GM19328 (cell line): Measurements from ENCODE around the gene MYH10.

Source experiments
- ATAC-seq: cut with Tn5 transposase; IDR thresholded peaks from one replicate; pipeline ENCODE4 v1.9.1; 2021; ENCODE audit warnings: mild to moderate bottlenecking, moderate library complexity; ENCODE audit not compliant: unreplicated experiment

The MYH10 gene

GRCh38 chr17:8453326-8453725 lies 177.2 kb downstream of the MYH10 start:
- ATAC-seq, result no peak

DNA sequence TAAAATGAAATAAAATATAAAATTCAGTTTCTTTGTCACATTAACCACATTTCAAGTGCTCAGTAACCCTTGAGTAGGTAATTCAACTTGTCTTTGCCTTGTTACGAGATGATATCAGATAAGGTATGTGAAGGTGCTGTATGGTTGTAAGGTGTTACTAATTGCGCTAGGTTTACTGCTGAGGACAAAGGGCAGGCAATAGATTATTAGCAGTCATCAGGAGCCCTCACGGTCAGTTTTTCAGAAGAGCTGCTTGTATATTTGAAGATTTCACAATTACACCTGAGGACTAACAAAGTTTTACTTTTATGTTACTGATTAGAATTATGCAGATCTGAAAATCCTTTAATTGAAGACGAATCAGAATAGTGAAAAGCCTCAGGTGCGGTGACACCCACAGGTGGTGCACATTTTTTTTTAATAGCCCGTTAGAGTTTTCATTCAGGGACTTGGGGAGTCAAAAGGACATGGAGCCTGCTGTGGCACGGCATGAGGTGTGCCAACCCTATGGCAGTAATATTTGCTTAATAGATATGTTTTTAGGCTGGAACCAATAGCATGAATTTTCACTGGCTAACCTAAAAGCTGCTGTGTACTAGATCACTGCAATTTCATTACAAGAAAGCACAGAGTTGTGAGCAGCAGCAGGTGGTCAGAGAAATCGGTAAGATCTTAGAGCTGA lies 178.5 kb downstream of the MYH10 start:
- ATAC-seq, result no peak

GRCh38 chr17:8448310-8448709 lies 182.2 kb downstream of the MYH10 start:
- no peak for ATAC-seq

GRCh38 chr17:8447799-8448198 lies 182.7 kb downstream of the MYH10 start:
- ATAC-seq, result no peak

GRCh38 chr17:8445536-8445935 lies 185.0 kb downstream of the MYH10 start:
- ATAC-seq, result no peak

GRCh38 chr17:8444494-8444893 lies 186.0 kb downstream of the MYH10 start:
- no peak for ATAC-seq

- ATAC-seq, result no peak
These were observed 186.8 kb downstream of the MYH10 start for GRCh38 chr17:8443756-8444155.

DNA sequence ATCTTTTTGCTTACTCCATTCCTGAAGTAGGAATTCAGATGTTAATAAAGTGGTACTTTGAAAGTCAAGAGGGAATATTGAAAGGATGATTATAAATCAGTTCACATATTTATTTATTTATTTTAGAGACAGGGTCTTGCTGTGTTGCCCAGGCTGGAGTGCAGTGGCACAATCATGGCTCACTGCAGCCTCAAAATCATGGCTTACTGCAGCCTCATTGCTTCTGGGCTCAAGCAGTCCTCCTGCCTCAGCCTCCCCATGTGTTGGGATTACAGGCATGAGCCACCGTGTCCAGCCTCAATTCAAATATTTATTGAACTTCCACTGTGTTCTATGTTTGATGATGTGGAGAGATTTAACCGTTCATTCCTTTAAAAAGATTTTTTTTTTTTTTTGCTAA lies 188.2 kb downstream of the MYH10 start:
- no peak for ATAC-seq

DNA sequence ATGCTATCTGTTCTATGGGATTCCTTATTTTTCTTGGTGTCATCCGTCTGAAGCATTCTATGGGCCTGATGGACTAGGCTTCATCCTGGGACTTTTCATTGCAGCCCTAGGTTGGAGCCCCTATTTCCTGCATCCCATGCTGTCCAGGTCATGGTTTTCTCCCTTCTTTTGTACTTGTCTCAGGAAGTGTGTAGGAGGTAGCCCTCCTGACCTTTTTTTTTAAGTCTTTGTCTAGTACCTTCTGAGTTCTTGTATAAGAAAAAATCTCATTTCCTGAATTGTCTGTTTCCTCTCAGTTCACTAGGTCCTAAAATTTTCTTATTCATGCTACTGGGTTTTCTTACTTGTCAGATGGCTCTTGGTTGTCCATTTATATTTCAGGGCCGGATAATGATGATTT lies 188.8 kb downstream of the MYH10 start:
- ATAC-seq, result no peak

DNA sequence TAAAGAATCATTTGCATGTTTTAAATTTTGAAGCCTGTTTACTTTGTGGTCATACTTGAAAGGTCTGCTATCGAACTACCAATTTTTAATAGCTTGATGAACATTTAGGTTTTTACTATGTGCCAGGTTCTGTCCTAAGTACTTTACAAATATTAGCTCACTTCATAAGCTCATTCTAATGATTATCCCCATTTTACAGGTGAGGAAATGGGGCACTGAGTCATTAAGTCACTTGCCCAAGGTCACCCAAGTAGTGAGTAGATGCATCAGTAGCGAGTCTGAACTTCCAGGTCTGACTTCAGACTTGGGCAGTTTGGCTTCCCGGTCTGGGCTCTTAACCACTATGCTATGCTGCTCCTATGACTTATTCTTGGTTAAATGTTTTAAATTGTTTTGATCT lies 190.8 kb downstream of the MYH10 start:
- no peak for ATAC-seq

DNA sequence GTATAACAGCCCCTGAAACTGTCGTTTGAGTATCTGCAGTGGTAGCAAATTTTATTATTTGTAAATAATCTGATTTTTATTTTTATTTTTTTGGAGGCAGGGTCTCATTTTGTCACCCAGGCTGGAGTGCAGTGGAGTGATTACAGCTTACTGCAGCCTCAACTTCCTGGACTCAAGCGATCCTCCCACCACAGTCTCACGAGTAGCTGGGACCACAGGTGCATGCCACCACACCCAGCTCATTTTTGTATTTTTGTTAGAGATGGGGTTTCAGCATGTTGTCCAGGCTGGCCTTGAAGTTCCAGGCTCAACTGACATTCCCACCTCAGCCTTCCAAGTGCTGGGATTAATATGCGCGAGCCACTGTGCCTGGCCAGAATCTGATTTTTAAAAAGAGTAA lies 192.1 kb downstream of the MYH10 start:
- no peak for ATAC-seq

GRCh38 chr17:8436844-8437171 lies 193.7 kb downstream of the MYH10 start:
- ATAC-seq, result no peak

DNA sequence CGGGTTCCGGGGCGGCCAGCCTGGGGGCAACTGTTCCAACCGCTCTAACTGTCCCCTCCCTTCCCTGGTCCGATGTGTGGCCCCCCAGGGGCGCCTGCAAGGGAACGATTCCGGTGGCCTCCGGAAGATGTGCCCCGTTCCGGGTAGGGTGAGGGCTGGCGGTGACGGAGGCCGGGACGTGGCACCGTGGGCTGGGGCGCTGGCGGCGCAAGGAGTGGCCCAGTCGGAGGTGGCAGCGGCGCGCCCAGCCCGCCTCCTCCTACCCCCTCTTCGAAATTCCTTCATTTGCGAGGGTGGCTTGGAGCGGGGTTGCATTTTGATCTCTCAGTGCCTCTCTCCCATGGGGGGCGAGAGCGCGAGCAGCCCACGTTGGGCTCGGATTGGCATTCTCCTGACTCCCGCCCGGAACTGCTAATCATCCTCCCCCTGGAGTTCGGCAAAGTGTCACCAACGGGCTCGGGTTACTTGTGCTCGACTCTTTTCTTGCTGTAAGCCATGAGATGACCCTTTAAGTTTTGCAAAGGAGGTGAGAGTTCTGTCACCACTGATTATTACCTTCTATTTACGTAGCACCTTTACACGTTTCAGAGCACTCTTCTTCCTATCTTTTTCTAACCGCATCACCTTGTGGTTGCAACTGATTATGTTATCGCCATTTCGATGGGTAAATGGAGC lies 194.2 kb downstream of the MYH10 start:
- ATAC-seq, result peak; percentile 43

DNA sequence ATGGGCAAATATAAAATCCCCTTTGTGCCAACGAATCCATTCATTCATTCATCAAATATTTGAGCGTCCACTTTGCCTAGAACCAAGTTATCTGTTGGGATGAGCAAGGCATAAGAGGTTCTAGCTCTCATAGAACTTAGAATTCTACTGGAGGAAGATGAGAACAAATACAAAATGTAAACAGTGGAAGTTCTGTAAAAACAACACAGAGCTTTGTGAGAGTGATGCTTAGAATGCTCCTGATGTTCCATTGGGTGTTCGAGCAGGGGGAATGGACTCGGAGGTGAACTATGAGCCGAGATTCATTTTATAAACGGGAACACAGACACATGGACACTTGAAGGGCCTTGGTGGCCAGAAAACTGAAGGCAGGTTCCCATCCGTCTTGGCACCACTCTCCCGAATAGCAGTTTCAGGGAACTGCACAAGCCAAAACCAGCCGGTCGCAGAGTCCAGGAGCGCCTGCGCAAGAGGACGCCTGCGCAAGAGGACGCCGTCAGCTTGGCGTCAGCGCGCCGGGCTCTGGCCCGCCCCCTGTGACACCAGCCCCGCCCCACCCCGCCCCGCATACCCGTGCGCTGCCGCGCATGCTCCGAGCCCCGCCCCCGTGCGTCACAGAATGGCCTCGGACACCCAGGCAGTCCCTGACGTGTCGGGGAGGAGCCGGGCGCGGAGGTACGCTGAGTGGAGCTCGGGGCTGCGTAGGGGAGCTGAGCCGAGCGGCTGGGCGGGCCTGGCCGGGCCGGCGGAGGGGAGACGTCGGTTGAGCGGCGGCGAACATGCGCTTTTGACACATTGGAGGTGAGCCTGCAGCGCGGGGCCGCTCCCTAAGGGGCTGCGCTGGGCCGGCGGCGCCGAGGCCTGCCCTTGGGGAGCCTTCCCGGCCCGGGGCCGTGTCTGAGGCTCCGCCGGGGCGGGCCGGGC lies 195.0 kb downstream of the MYH10 start, which contains the start of gene NDEL1:
Gene NDEL1, plus strand, starts transcription at position 640 of the 924 bp plus-strand sequence. CDS start 8,388 bp downstream, outside the sequence.
- peak; percentile 89 for ATAC-seq

- ATAC-seq, result no peak
These were observed 199.6 kb downstream of the MYH10 start for GRCh38 chr17:8430966-8431365.

DNA sequence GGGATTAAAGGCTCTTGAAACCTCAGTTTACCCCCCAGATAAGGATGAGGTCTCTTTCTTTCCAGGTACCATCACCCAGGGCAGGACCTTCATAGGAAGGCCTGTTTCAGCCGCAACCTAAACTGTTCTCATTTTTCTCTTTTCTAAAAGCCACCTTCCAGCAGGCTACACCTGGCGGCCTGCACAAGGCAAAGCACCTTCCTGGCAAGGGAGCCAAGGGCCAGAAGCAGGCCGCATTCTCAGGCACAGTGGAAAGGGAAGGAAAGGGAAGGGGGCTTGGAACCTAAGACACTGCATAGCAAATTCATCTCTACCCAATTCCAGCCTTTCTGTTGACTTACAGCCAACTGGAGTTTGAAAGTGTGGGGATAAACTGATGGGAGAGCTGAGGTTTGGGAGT lies 203.7 kb downstream of the MYH10 start:
- ATAC-seq, result no peak

GRCh38 chr17:8426094-8426720 lies 204.3 kb downstream of the MYH10 start:
- no peak for ATAC-seq
